ENCODE measurements around the gene CDPF1. TPM values are rescaled to one million over a fixed set of nuclear protein-coding genes. Genes with fewer than 3 reads are reported as not detected.

CDPF1 gene
- polyA plus RNA-seq, 1 donor from 2014 or later: 32.7 TPM

DNA sequence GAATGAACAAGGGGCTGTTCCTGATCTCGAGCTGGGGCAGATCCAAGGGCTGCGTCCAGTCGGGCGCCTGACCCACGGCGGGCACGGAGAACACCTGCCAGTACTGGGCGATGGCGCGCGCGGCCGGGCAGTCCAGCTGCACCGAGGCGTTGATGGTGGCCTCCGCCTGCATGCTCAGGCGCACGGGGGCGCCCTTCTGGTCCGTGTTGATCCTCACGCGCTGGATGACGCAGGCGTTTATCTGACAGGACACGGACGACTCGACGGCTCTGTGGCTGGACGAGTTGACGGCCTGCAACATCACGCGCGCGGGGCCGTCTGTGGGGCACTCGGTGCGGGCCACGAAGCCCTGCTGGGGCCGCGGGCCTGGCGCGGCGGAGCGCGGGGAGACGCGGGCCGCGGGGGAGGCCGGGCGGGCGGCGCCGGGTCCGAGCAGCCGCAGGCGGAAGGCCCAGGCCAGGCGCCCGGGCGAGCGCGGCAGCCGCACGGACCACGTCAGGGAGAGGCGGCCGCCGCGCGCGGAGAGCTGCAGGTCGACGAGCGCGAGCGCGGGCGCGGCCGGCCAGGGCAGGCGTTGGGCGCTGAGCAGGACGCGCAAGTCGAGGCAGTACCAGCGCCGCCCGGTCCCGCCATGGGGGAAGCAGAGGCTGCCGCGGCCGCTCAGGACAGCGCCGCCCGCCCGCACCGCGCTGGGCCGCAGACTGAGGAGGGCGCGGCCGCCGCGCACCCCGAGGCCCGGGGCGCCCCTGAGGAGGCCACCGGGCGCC lies 12.5 kb upstream of the CDPF1 start:
- Histone ChIP-seq H3F3A (ENCODE audit: insufficient read depth, low read length, poor library complexity, severe bottlenecking) (no peaks in the 10 kb centered on the region), H3K4me3 (ENCODE audit: low read length) (no peak overlapping the region), H4K20me1 (ENCODE audit: insufficient read depth) (no peaks in the 10 kb centered on the region), H3K36me3 (ENCODE audit: insufficient read depth, low read length) (no peaks in the 10 kb centered on the region), H3K27ac (ENCODE audit: low read length) (no peak overlapping the region), H3K9me3 (ENCODE audit: low read length) (peaks cover 45% of the 10 kb centered on the region), H3K9ac (ENCODE audit: low read length) (no peak overlapping the region), H3K79me2 (replicated peaks; ENCODE audit: insufficient read depth, low read length) (no peaks in the 10 kb centered on the region), H3K9me2 (ENCODE audit: insufficient read depth, low read length) (no peaks in the 10 kb centered on the region), H2AFZ (ENCODE audit: low read depth, low read length) (no peak overlapping the region), H3K4me2 (ENCODE audit: low read length) (no peak overlapping the region), H3K27me3 (ENCODE audit: insufficient read depth, low read depth, low read length) (peaks cover 57% of the 10 kb centered on the region)
- no peak for TF ChIP-seq SMC3 (conservative IDR thresholded peaks at IDR 0.05; ENCODE audit: poor library complexity)

DNA sequence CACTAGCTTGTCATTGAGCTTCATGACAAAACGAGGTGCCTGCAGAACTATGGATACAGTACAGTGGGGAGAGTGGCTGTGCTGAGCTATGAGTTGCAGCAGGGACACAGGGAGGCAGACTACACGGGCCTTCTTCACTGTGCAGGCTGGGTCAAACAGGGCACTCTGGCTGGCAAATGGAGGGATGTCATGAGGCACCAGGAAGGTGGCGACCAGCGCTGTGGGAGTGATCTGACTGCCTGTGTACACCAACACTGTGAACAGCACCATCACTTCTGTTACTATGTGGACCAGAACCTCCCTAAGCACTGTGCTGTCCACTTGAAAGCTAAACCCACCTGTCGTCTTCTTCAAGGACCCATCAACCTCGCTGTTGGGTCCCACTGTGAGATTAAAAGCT lies 9.9 kb upstream of the CDPF1 start:
- peaks cover 51% of the 10 kb centered on the region for H3K9me3 ChIP-seq (ENCODE audit: low read length)
- no peak overlapping the region for H3K27ac ChIP-seq (ENCODE audit: low read length)

More for the DNA sequence above, 9.9 kb upstream of the CDPF1 start:
- H3K36me3 ChIP-seq (ENCODE audit: insufficient read depth, low read length): no peaks in the 10 kb centered on the region
- H3K9me2 ChIP-seq (ENCODE audit: insufficient read depth, low read length): no peaks in the 10 kb centered on the region
- H3K4me2 ChIP-seq (ENCODE audit: low read length): no peak overlapping the region
- peaks cover 45% of the 10 kb centered on the region for H3K27me3 ChIP-seq (ENCODE audit: insufficient read depth, low read depth, low read length)
- H2AFZ ChIP-seq (ENCODE audit: low read depth, low read length): no peak overlapping the region
- TF ChIP-seq RAD21 (conservative IDR thresholded peaks at IDR 0.05): no peak
- TF ChIP-seq MXI1 (conservative IDR thresholded peaks at IDR 0.05; ENCODE audit: poor library complexity, severe bottlenecking): no peak
- no peak for TF ChIP-seq EZH2 (IDR thresholded peaks at IDR 0.05; ENCODE audit: borderline replicate concordance, insufficient read depth, low read length, poor library complexity, severe bottlenecking)
- TF ChIP-seq, protein P1, sequence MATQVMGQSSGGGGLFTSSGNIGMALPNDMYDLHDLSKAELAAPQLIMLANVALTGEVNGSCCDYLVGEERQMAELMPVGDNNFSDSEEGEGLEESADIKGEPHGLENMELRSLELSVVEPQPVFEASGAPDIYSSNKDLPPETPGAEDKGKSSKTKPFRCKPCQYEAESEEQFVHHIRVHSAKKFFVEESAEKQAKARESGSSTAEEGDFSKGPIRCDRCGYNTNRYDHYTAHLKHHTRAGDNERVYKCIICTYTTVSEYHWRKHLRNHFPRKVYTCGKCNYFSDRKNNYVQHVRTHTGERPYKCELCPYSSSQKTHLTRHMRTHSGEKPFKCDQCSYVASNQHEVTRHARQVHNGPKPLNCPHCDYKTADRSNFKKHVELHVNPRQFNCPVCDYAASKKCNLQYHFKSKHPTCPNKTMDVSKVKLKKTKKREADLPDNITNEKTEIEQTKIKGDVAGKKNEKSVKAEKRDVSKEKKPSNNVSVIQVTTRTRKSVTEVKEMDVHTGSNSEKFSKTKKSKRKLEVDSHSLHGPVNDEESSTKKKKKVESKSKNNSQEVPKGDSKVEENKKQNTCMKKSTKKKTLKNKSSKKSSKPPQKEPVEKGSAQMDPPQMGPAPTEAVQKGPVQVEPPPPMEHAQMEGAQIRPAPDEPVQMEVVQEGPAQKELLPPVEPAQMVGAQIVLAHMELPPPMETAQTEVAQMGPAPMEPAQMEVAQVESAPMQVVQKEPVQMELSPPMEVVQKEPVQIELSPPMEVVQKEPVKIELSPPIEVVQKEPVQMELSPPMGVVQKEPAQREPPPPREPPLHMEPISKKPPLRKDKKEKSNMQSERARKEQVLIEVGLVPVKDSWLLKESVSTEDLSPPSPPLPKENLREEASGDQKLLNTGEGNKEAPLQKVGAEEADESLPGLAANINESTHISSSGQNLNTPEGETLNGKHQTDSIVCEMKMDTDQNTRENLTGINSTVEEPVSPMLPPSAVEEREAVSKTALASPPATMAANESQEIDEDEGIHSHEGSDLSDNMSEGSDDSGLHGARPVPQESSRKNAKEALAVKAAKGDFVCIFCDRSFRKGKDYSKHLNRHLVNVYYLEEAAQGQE (IDR thresholded peaks at IDR 0.05; ENCODE audit: borderline replicate concordance): no peak
- TF ChIP-seq CTCF (IDR thresholded peaks at IDR 0.05; ENCODE audit: poor library complexity, severe bottlenecking): no peak
- no peak for TF ChIP-seq POLR2AphosphoS5 (IDR thresholded peaks at IDR 0.05)
- H3K4me3 ChIP-seq (ENCODE audit: low read length): no peak overlapping the region
- no peaks in the 10 kb centered on the region for H3K79me2 ChIP-seq (replicated peaks; ENCODE audit: insufficient read depth, low read length)
- no peak overlapping the region for H3K9ac ChIP-seq (ENCODE audit: low read length)
- no peaks in the 10 kb centered on the region for H4K20me1 ChIP-seq (ENCODE audit: insufficient read depth)
- no peaks in the 10 kb centered on the region for H3F3A ChIP-seq (ENCODE audit: insufficient read depth, low read length, poor library complexity, severe bottlenecking)
